ENCODE results near the gene ANKRD31. TPM values are rescaled to one million over a fixed set of nuclear protein-coding genes. Genes with fewer than 3 reads are reported as not detected.
"Not testable (repeated sequence)": the region's sequence is repeated elsewhere in the genome, so short reads cannot be mapped to it uniquely, and the experiment has no call there.

The ANKRD31 gene
- polyA plus RNA-seq, 1 experiment: 0.06 TPM

GRCh38 chr5:75091597-75091996 is 145.1 kb downstream of the ANKRD31 start:
- DNase-seq (ENCODE audit: low read depth, low spot score): no peak
- CTCF ChIA-PET: no interaction called here
- Histone ChIP-seq H3K27ac (ENCODE audit: low read depth, low read length) (no peak overlapping the region), H3K27me3 (ENCODE audit: control insufficient read depth, insufficient read depth, low read length) (peaks cover 2% of the 10 kb centered on the region), H3K9me3 (ENCODE audit: control insufficient read depth, insufficient read depth, low read length) (no peaks in the 10 kb centered on the region), H3K4me3 (ENCODE audit: low read depth, low read length) (no peak overlapping the region)
- TF ChIP-seq CTCF (IDR thresholded peaks at IDR 0.05; ENCODE audit: low read depth, low read length): no peak
- POLR2A ChIA-PET: no interaction called here

GRCh38 chr5:75089662-75090061 is 147.0 kb downstream of the ANKRD31 start:
- TF ChIP-seq CTCF (IDR thresholded peaks at IDR 0.05; ENCODE audit: low read depth, low read length): no peak
- POLR2A ChIA-PET: no interaction called here
- CTCF ChIA-PET: no interaction called here
- no peak overlapping the region for H3K4me3 ChIP-seq (ENCODE audit: low read depth, low read length)
- H3K27ac ChIP-seq (ENCODE audit: low read depth, low read length): no peak overlapping the region
- H3K27me3 ChIP-seq (ENCODE audit: control insufficient read depth, insufficient read depth, low read length): peaks cover 2% of the 10 kb centered on the region
- no peaks in the 10 kb centered on the region for H3K9me3 ChIP-seq (ENCODE audit: control insufficient read depth, insufficient read depth, low read length)
- no peak for DNase-seq (ENCODE audit: low read depth, low spot score)

GRCh38 chr5:75089137-75089536 is 147.5 kb downstream of the ANKRD31 start:
- Histone ChIP-seq H3K9me3 (ENCODE audit: control insufficient read depth, insufficient read depth, low read length) (no peaks in the 10 kb centered on the region), H3K27me3 (ENCODE audit: control insufficient read depth, insufficient read depth, low read length) (peaks cover 2% of the 10 kb centered on the region), H3K27ac (ENCODE audit: low read depth, low read length) (no peak overlapping the region), H3K4me3 (ENCODE audit: low read depth, low read length) (no peak overlapping the region)
- CTCF ChIA-PET: no interaction called here
- no peak for TF ChIP-seq CTCF (IDR thresholded peaks at IDR 0.05; ENCODE audit: low read depth, low read length)
- POLR2A ChIA-PET: no interaction called here
- DNase-seq (ENCODE audit: low read depth, low spot score): no peak

- ChIA-PET POLR2A (no interaction called here), CTCF (no interaction called here)
- Histone ChIP-seq H3K27me3 (ENCODE audit: control insufficient read depth, insufficient read depth, low read length) (peaks cover 2% of the 10 kb centered on the region), H3K27ac (ENCODE audit: low read depth, low read length) (no peak overlapping the region), H3K4me3 (ENCODE audit: low read depth, low read length) (no peak overlapping the region), H3K9me3 (ENCODE audit: control insufficient read depth, insufficient read depth, low read length) (no peaks in the 10 kb centered on the region)
- TF ChIP-seq CTCF (IDR thresholded peaks at IDR 0.05; ENCODE audit: low read depth, low read length): no peak
- DNase-seq (ENCODE audit: low read depth, low spot score): no peak
Observed at GRCh38 chr5:75088648-75089047, 148.0 kb downstream of the ANKRD31 start.

GRCh38 chr5:75081510-75081909 is 155.2 kb downstream of the ANKRD31 start:
- Histone ChIP-seq H3K9me3 (ENCODE audit: control insufficient read depth, insufficient read depth, low read length) (no peaks in the 10 kb centered on the region), H3K27ac (ENCODE audit: low read depth, low read length) (no peak overlapping the region), H3K27me3 (ENCODE audit: control insufficient read depth, insufficient read depth, low read length) (no peaks in the 10 kb centered on the region), H3K4me3 (ENCODE audit: low read depth, low read length) (no peak overlapping the region)
- DNase-seq (ENCODE audit: low read depth, low spot score): no peak
- no peak for TF ChIP-seq CTCF (IDR thresholded peaks at IDR 0.05; ENCODE audit: low read depth, low read length)
- POLR2A ChIA-PET: no interaction called here
- CTCF ChIA-PET: interaction anchor here (1.1 kb wide), 1 partner anchor 32 kb away, joined by 3 read pairs; no protein-coding TSS in a partner anchor

GRCh38 chr5:75079346-75079745 is 157.3 kb downstream of the ANKRD31 start:
- DNase-seq (ENCODE audit: low read depth, low spot score); CTCF ChIA-PET; H3K27ac ChIP-seq (ENCODE audit: low read depth, low read length); H3K27me3 ChIP-seq (ENCODE audit: control insufficient read depth, insufficient read depth, low read length); POLR2A ChIA-PET; H3K9me3 ChIP-seq (ENCODE audit: control insufficient read depth, insufficient read depth, low read length); H3K4me3 ChIP-seq (ENCODE audit: low read depth, low read length): not testable (repeated sequence)
